ENCODE results near the gene DMAC1.

Gene DMAC1

DNA sequence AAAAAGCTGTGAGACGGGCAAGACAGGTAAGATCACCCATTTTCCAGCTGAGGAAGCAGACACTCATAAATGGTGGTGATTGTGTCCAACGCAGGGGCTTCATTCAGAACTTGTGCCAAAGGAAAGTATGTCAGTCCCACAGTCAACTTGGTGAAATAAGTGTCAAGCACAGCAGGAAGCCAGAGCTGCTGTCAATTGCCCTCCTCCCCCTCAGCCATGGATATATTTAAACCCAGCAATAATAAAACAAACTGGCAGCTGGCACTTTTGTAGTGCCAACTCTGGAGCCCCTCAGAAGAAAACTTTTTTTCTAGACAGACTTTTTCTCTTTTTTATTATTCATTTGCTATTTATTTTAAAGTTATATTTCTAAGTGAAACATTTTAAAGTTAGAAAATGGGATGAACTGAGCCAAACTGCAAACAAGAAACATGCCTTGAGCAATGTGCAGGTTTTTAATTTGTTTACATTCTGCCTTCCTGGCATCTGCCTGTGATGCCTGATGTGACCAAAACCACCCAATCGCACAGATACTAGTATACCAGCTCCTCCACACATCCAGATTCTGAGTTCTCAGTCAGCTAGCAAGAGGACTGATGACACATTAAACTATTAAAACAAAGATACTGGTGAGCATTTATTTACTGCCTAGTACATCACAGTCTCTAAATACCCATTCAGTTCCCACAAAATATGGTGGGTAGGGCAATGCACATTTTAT, 17.0 kb downstream of the DMAC1 start:
- no peak for DNase-seq

DNA sequence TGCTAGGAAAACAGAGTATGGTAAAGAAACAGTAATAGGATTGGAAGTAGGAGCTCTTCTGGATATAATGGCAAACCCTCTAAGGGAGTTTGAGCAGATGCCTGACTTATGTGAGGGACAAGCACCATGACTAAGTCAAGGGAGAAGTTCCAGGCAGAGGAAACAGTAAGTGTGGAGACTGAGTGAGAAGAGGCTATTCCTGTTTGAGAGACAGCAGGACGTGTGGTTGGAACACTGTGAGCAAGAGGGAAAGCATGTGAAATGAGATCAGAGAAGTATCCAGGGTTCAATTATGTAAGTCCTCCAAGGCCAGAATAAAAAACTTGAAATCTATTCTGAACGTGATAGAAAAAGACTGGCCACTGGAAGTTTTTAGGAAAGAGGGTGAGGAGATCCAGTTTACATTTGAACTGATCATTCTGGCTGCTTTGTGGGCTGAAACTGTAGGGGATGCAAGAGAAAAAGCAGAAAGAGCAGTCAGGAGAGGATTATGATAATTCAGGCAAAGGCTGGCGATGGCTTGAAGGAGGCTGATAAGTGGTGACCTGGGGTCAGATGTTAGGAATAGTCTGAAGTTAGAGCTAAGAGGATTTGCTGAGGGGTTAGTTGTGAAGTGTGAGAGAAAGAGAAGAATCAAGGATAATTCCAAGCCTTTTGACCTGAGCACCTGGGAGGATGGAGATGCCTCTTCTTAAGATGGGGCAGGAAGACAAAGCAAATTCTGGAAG, 19.2 kb downstream of the DMAC1 start:
- DNase-seq: no peak

DNA sequence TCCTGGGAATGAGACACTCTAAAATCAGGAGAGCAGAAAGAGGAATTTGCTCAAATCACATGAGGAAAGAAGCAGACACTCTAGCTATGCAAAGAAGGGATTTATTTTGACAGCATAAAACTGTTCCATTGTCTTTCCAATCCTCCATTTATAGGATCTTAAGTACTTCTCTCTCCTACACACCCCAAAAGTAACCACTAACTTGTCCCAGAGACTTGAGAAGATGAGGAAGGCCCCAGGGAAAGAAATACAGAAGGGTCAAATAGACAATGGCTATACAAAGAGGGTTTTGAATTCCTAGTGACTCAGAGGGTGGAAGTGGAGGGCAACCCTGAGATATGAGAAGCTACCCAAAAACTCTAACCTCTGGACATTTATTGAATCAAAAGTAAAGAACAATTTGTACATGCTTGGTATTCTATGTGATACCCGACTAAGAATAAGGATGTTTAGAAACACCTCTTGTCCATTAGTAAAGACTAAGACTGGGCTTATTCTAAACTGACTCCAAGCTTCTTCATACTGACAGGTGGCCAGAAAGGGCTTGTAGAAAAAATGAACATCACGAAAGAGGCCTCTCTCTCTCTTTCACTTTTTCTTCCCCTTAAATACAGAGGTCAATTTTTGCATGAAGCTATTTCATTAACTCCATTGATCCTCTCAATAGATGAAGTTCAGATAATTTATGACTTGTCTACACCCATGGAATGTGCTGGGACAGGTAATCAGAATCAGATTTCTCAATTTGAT, 20.6 kb downstream of the DMAC1 start:
- DNase-seq: no peak

DNA sequence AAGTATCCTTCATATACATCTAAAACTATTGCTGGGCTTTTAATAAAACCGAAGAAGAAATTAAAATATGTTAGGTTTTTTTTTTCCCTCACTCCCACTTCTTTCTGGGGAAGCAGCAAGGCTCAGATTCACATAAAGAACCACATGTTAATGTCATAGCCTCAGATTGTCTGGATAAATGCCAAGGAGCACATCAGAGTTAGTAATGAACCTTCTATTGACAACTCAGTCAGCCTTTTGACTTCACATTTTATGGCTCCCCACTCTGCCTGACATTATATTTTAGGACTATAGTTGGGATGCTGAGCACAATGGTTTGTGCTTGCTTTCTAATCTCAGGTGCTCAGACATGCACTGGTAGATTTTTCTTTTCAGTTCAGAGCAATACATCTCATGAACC, 21.8 kb downstream of the DMAC1 start:
- DNase-seq: no peak

DNA sequence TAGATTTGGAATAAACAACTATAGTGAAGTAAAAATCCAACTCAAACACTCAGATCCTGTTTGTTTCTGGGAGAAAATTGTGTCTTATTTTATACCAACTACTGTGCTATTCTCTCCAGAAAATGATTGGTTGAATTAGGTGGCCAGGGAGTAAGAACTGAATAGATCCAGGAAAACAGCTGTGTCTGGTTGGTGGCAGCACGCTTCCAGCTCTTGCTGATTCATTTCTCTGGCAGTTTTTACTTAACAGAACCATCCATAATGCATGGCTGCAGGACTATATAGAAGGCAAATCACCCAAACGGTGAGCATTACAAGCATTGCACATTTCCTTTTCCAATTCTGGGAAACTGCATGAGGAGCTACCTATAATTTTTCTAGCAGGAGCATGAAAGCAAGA, 29.5 kb downstream of the DMAC1 start:
- DNase-seq: no peak

DNA sequence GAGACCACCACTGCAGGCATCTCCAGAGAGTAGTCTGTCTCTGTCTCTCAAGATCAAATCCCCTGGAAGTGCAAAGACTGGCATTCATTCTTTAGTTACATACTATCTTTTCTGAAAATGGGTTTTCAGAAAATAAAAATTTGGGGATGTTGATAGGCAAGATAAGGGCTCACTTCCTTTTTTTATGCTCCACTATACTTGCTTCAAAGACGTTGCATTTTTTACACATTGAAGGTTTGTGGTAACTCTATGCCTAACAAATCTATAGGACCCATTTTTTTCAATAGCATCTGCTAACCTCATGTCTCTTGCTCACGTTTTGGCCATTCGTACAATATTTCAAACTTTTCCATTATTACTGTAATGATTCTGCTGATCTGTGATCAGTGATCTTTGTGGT, 37.0 kb downstream of the DMAC1 start:
- DNase-seq: no peak

DNA sequence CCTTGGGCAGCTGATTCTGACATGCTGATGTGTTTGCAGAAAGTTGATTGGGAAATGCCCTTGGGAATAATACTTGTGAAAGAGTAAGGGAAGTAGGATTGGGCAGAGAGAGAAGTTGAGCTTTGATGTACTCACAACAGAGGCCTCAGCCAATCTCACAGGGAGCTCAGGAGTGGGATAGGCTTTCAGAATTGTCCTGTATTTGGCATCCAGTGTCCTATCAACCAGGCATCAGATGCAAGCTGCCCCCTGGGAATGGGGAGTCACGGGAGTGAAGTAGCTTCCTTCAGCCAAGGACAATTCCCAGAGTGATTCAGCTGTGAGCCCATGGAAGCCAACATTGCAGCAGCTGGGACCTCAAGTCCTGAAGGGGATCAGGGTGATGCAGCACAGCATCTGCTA, 39.6 kb downstream of the DMAC1 start:
- no peak for DNase-seq

DNA sequence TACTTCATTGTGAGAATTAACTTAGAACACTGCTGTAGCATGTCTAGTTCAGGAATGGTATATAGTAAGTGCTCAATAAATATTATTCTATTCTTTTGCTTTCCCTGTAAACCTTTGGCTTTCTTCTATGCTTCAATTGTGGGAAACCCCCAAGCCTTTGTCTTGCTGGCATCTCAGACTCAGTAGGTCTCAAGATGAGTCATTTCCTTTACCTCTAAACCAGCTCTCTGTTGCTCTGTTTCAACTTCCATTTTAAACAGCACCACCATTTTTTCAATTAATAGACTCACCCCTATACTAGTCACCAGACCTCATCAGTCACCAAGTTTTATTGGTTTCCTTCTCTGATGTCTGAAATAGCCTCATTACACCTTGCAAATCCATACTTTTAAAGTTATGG, 43.5 kb downstream of the DMAC1 start:
- peak; percentile 14 for DNase-seq

DNA sequence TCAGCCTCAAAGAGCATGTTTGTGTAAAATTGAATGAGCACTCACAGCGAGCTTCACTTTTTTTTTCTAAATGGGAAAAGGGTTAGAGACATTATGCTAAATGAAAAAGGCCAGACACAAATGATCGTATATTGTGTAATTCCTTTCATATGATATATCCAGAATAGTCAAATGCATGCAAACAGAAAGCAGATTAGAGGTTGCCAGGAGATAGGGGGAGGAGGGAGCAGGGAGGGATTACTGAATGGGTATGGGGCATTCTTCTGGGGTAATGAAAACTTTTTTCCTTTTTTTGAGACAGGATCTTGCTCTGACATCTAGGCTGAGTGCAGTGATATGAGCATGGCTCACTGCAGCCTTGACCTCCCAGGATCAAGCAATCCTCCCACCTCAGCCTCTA, 47.1 kb downstream of the DMAC1 start:
- DNase-seq: no peak

Measured in CD4-positive, alpha-beta T cell treated with Interleukin-21 for 1 hour (primary cell).